ENCODE results near the gene DPM3.
A peak's percentile ranks its signal among the peaks of the same experiment; 100 is the strongest.

The DPM3 gene

GRCh38 chr1:155134322-155134721 is 6.0 kb downstream of the DPM3 start:
- Histone ChIP-seq H3K9ac (ENCODE audit: low read length in 5 of 5) (peak overlapping the region; percentile 22 to 98 (median 60)), H3K27me3 (ENCODE audit: control insufficient read depth in 5 of 5, insufficient read depth in 4 of 5, low read length in 5 of 5) (peaks cover 0 to 5% (median 0%) of the 10 kb centered on the region in 5 donors), H3K4me1 (ENCODE audit: control insufficient read depth in 5 of 5, insufficient read depth in 5 of 5, low read length in 5 of 5) (peaks cover 22 to 76% (median 59%) of the 10 kb centered on the region in 5 donors), H3K9me3 (ENCODE audit: control insufficient read depth in 5 of 5, low read length in 5 of 5) (peaks cover 0 to 3% (median 0%) of the 10 kb centered on the region in 5 donors), H3K4me3 (ENCODE audit: low read depth in 1 of 5, low read length in 5 of 5) (peak overlapping the region in 4 of 5 donors; percentile 41 to 89 (median 86)), H3K36me3 (ENCODE audit: control insufficient read depth in 5 of 5, insufficient read depth in 5 of 5, low read length in 5 of 5) (peaks cover 0 to 36% (median 28%) of the 10 kb centered on the region in 5 donors), H3K27ac (ENCODE audit: low read depth, low read length) (peak overlapping the region; percentile 100)

- H3K9ac ChIP-seq (ENCODE audit: low read length in 5 of 5) = no peak overlapping the region
- H3K27ac ChIP-seq (ENCODE audit: low read depth, low read length) = peak overlapping the region; percentile 100
- H3K27me3 ChIP-seq (ENCODE audit: control insufficient read depth in 5 of 5, insufficient read depth in 4 of 5, low read length in 5 of 5) = peaks cover 0 to 7% (median 3%) of the 10 kb centered on the region in 5 donors
- no peak overlapping the region for H3K4me3 ChIP-seq (ENCODE audit: low read depth in 1 of 5, low read length in 5 of 5)
- peaks cover 0 to 3% (median 0%) of the 10 kb centered on the region in 5 donors for H3K9me3 ChIP-seq (ENCODE audit: control insufficient read depth in 5 of 5, low read length in 5 of 5)
- peaks cover 25 to 76% (median 59%) of the 10 kb centered on the region in 5 donors for H3K4me1 ChIP-seq (ENCODE audit: control insufficient read depth in 5 of 5, insufficient read depth in 5 of 5, low read length in 5 of 5)
- H3K36me3 ChIP-seq (ENCODE audit: control insufficient read depth in 5 of 5, insufficient read depth in 5 of 5, low read length in 5 of 5) = peaks cover 0 to 36% (median 28%) of the 10 kb centered on the region in 5 donors
Measured at GRCh38 chr1:155133799-155134281, 6.5 kb downstream of the DPM3 start.

GRCh38 chr1:155131856-155132255 is 8.5 kb downstream of the DPM3 start:
- Histone ChIP-seq H3K27ac (ENCODE audit: low read depth, low read length) (peak overlapping the region; percentile 86), H3K36me3 (ENCODE audit: control insufficient read depth in 5 of 5, insufficient read depth in 5 of 5, low read length in 5 of 5) (peaks cover 0 to 29% (median 23%) of the 10 kb centered on the region in 5 donors), H3K4me1 (ENCODE audit: control insufficient read depth in 5 of 5, insufficient read depth in 5 of 5, low read length in 5 of 5) (peaks cover 25 to 82% (median 69%) of the 10 kb centered on the region in 5 donors), H3K4me3 (ENCODE audit: low read depth in 1 of 5, low read length in 5 of 5) (peak overlapping the region in 2 of 5 donors; percentile 86 to 89), H3K9ac (ENCODE audit: low read length in 5 of 5) (no peak overlapping the region), H3K27me3 (ENCODE audit: control insufficient read depth in 5 of 5, insufficient read depth in 4 of 5, low read length in 5 of 5) (peaks cover 0 to 9% (median 5%) of the 10 kb centered on the region in 5 donors), H3K9me3 (ENCODE audit: control insufficient read depth in 5 of 5, low read length in 5 of 5) (peaks cover 0 to 3% (median 0%) of the 10 kb centered on the region in 5 donors)

GRCh38 chr1:155131285-155131684 is 9.0 kb downstream of the DPM3 start:
- Histone ChIP-seq H3K4me1 (ENCODE audit: control insufficient read depth in 5 of 5, insufficient read depth in 5 of 5, low read length in 5 of 5) (peaks cover 25 to 84% (median 72%) of the 10 kb centered on the region in 5 donors), H3K27me3 (ENCODE audit: control insufficient read depth in 5 of 5, insufficient read depth in 4 of 5, low read length in 5 of 5) (peaks cover 0 to 9% (median 5%) of the 10 kb centered on the region in 5 donors), H3K4me3 (ENCODE audit: low read depth in 1 of 5, low read length in 5 of 5) (peak overlapping the region in 3 of 5 donors; percentile 38 to 89 (median 86)), H3K9ac (ENCODE audit: low read length in 5 of 5) (peak overlapping the region in 1 of 5 donors; percentile 93), H3K36me3 (ENCODE audit: control insufficient read depth in 5 of 5, insufficient read depth in 5 of 5, low read length in 5 of 5) (peaks cover 0 to 29% (median 23%) of the 10 kb centered on the region in 5 donors), H3K27ac (ENCODE audit: low read depth, low read length) (peak overlapping the region; percentile 86), H3K9me3 (ENCODE audit: control insufficient read depth in 5 of 5, low read length in 5 of 5) (peaks cover 0 to 3% (median 0%) of the 10 kb centered on the region in 5 donors)

GRCh38 chr1:155130272-155131006 is 9.9 kb downstream of the DPM3 start:
- peak overlapping the region in 3 of 5 donors; percentile 58 to 93 (median 65) for H3K9ac ChIP-seq (ENCODE audit: low read length in 5 of 5)
- H3K4me3 ChIP-seq (ENCODE audit: low read depth in 1 of 5, low read length in 5 of 5) = peak overlapping the region; percentile 16 to 89 (median 82)
- H3K27me3 ChIP-seq (ENCODE audit: control insufficient read depth in 5 of 5, insufficient read depth in 4 of 5, low read length in 5 of 5) = peaks cover 0 to 9% (median 5%) of the 10 kb centered on the region in 5 donors
- peaks cover 0 to 29% (median 23%) of the 10 kb centered on the region in 5 donors for H3K36me3 ChIP-seq (ENCODE audit: control insufficient read depth in 5 of 5, insufficient read depth in 5 of 5, low read length in 5 of 5)
- peak overlapping the region; percentile 86 for H3K27ac ChIP-seq (ENCODE audit: low read depth, low read length)
- peaks cover 0 to 3% (median 0%) of the 10 kb centered on the region in 5 donors for H3K9me3 ChIP-seq (ENCODE audit: control insufficient read depth in 5 of 5, low read length in 5 of 5)
- H3K4me1 ChIP-seq (ENCODE audit: control insufficient read depth in 5 of 5, insufficient read depth in 5 of 5, low read length in 5 of 5) = peaks cover 24 to 91% (median 73%) of the 10 kb centered on the region in 5 donors

GRCh38 chr1:155128755-155129473 is 11.4 kb downstream of the DPM3 start:
- Histone ChIP-seq H3K4me1 (ENCODE audit: control insufficient read depth in 5 of 5, insufficient read depth in 5 of 5, low read length in 5 of 5) (peaks cover 10 to 89% (median 58%) of the 10 kb centered on the region in 5 donors), H3K9me3 (ENCODE audit: control insufficient read depth in 5 of 5, low read length in 5 of 5) (no peaks in the 10 kb centered on the region), H3K4me3 (ENCODE audit: low read depth in 1 of 5, low read length in 5 of 5) (peak overlapping the region; percentile 64 to 89 (median 83)), H3K27me3 (ENCODE audit: control insufficient read depth in 5 of 5, insufficient read depth in 4 of 5, low read length in 5 of 5) (peaks cover 0 to 9% (median 2%) of the 10 kb centered on the region in 5 donors), H3K9ac (ENCODE audit: low read length in 5 of 5) (peak overlapping the region; percentile 36 to 93 (median 87)), H3K36me3 (ENCODE audit: control insufficient read depth in 5 of 5, insufficient read depth in 5 of 5, low read length in 5 of 5) (peaks cover 0 to 22% (median 17%) of the 10 kb centered on the region in 5 donors), H3K27ac (ENCODE audit: low read depth, low read length) (peak overlapping the region; percentile 88)

- Histone ChIP-seq H3K36me3 (ENCODE audit: control insufficient read depth in 5 of 5, insufficient read depth in 5 of 5, low read length in 5 of 5) (peaks cover 0 to 14% (median 10%) of the 10 kb centered on the region in 5 donors), H3K27me3 (ENCODE audit: control insufficient read depth in 5 of 5, insufficient read depth in 4 of 5, low read length in 5 of 5) (peaks cover 0 to 9% (median 2%) of the 10 kb centered on the region in 5 donors), H3K4me3 (ENCODE audit: low read depth in 1 of 5, low read length in 5 of 5) (peak overlapping the region; percentile 64 to 89 (median 83)), H3K9me3 (ENCODE audit: control insufficient read depth in 5 of 5, low read length in 5 of 5) (no peaks in the 10 kb centered on the region), H3K27ac (ENCODE audit: low read depth, low read length) (peak overlapping the region; percentile 88), H3K9ac (ENCODE audit: low read length in 5 of 5) (peak overlapping the region; percentile 36 to 93 (median 87)), H3K4me1 (ENCODE audit: control insufficient read depth in 5 of 5, insufficient read depth in 5 of 5, low read length in 5 of 5) (peaks cover 8 to 85% (median 54%) of the 10 kb centered on the region in 5 donors)
Measured at GRCh38 chr1:155127967-155128754, 12.2 kb downstream of the DPM3 start.

- peak within 1 kb of the TSS; percentile 36 to 93 (median 87) for H3K9ac ChIP-seq (ENCODE audit: low read length in 5 of 5)
- peaks cover 0 to 9% (median 2%) of the 10 kb centered on the region in 5 donors for H3K27me3 ChIP-seq (ENCODE audit: control insufficient read depth in 5 of 5, insufficient read depth in 4 of 5, low read length in 5 of 5)
- no peaks in the 10 kb centered on the region for H3K9me3 ChIP-seq (ENCODE audit: control insufficient read depth in 5 of 5, low read length in 5 of 5)
- peaks cover 0 to 10% (median 9%) of the 10 kb centered on the region in 5 donors for H3K36me3 ChIP-seq (ENCODE audit: control insufficient read depth in 5 of 5, insufficient read depth in 5 of 5, low read length in 5 of 5)
- H3K4me1 ChIP-seq (ENCODE audit: control insufficient read depth in 5 of 5, insufficient read depth in 5 of 5, low read length in 5 of 5) = peaks cover 8 to 79% (median 53%) of the 10 kb centered on the region in 5 donors
- peak within 1 kb of the TSS; percentile 88 for H3K27ac ChIP-seq (ENCODE audit: low read depth, low read length)
- H3K4me3 ChIP-seq (ENCODE audit: low read depth in 1 of 5, low read length in 5 of 5) = peak within 1 kb of the TSS; percentile 66 to 89 (median 83)
Measured at GRCh38 chr1:155127105-155127966, 13.0 kb downstream of the DPM3 start, which contains the start of gene EFNA1. EFNA1 (plus strand) TSS chr1:155127876; CDS start chr1:155127978, 102 bp downstream.
